ENCODE data around the gene UNC93B1.

UNC93B1 gene

DNA sequence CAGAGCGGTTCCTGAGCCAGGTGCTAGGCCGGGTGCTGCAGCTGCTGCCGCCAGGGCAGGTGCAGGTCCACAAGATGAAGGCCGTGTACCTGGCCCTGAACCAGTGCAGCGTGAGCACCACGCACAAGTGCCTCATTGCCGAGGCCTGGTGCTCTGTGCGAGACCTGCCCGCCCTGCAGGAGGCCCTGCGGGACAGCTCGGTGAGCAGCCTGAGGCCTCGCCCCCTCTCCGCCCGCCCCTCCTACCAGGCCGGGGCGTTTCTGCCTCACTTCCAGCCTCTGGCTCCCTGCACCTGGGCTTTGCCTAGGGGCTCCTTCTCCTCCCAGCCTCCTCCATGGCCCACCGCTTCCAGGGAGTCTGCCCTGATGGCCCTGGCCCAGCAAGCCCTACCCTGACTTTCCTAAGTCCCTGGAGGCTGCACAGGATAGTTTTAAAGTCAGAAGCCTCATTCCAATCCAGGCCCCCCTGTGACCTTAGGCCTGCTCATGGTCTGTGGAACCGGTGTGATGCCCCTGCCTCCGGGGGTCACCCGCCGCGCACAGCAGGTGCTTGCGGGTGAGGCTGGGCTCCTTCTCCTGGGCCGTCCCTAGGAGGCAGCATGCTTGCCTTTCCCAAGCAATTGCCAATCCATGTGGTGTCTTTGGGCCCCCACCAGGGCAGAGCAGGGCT lies 40.4 kb upstream of the UNC93B1 start:
- peak overlapping the region; percentile 89 for H3K18ac ChIP-seq (ENCODE audit: low read length)
- H3K9ac ChIP-seq (ENCODE audit: low read depth, low read length, poor library complexity): peak overlapping the region; percentile 24
- H3K27ac ChIP-seq (replicated peaks; ENCODE audit: low read length): no peak overlapping the region
- no peak overlapping the region for H3K14ac ChIP-seq (ENCODE audit: low read length)
- peak overlapping the region; percentile 66 for H2AK5ac ChIP-seq (ENCODE audit: low read depth, low read length)
- H3K36me3 ChIP-seq (replicated peaks in 1 of 2; ENCODE audit: control insufficient read depth in 2 of 2, insufficient read depth in 2 of 2, low read length in 2 of 2): no peaks in the 10 kb centered on the region
- no peak overlapping the region for H2AFZ ChIP-seq (ENCODE audit: low read length)
- H3K9me3 ChIP-seq (replicated peaks in 1 of 2; ENCODE audit: control insufficient read depth in 2 of 2, insufficient read depth in 1 of 2, low read depth in 1 of 2, low read length in 2 of 2): no peaks in the 10 kb centered on the region
- no peak overlapping the region for H2BK5ac ChIP-seq (ENCODE audit: low read length)
- H3K4me3 ChIP-seq (ENCODE audit: low read length in 2 of 2): no peak overlapping the region
- H4K91ac ChIP-seq (ENCODE audit: low read depth, low read length, poor library complexity): no peak overlapping the region
- H2BK120ac ChIP-seq (ENCODE audit: low read depth, low read length): peak overlapping the region; percentile 56
- peaks cover 2% of the 10 kb centered on the region for H3K79me1 ChIP-seq (ENCODE audit: low read depth, low read length)
- peaks cover 6 to 21% of the 10 kb centered on the region in 2 donors for H3K4me1 ChIP-seq (ENCODE audit: control insufficient read depth in 2 of 2, insufficient read depth in 1 of 2, low read depth in 1 of 2, low read length in 2 of 2)
- no peak overlapping the region for H4K8ac ChIP-seq (ENCODE audit: low read depth, low read length)
- peak overlapping the region; percentile 7 for H2BK15ac ChIP-seq (ENCODE audit: low read length)
- no peaks in the 10 kb centered on the region for H3K27me3 ChIP-seq (ENCODE audit: control insufficient read depth in 3 of 3, insufficient read depth in 3 of 3, low read depth in 1 of 3, low read length in 3 of 3)
- no peak overlapping the region for H3K4me2 ChIP-seq (ENCODE audit: insufficient read depth, low read length, poor library complexity, severe bottlenecking)
- no peak for DNase-seq (ENCODE audit: low spot score)
- WGBS, 2 donors (ENCODE audit: extremely low coverage in 2 of 2, insufficient read length in 2 of 2, insufficient replicate concordance in 1 of 2): no CpG with 5 or more reads among the region's 24 CpGs
- H3K4ac ChIP-seq (ENCODE audit: low read length): no peak overlapping the region
- peak overlapping the region; percentile 10 for H2BK12ac ChIP-seq (ENCODE audit: low read length)
- no peak overlapping the region for H3K23ac ChIP-seq (ENCODE audit: low read depth, low read length, poor library complexity)

DNA sequence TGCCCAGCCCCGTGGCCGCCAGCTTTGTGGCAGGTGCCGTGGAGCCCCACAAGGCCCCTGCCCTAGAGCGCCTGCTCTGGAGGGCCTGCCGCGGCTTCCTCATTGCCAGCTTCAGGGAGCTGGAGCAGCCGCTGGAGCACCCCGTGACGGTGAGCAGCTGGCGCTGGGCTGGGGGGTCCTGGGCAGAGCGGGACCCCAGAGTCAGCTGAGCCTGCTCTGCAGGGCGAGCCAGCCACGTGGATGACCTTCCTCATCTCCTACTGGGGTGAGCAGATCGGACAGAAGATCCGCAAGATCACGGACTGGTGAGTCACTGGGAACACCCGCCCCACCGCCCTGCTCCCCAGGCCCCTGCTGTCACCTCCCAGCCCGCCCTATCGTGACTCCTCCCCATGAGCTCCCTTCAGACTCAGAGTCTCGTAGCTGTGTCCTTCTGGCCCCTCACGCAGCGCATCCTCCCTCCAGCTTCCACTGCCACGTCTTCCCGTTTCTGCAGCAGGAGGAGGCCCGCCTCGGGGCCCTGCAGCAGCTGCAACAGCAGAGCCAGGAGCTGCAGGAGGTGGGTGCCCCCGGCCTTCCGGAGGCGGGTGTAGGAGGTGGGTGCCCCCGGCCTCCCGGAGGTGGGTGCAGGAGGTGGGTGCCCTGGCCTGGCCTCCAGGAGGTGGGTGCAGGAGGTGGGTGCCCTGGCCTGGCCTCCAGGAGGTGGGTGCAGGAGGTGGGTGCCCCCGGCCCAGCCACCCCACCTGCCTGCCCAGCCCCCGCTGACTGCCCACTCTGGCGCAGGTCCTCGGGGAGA lies 39.6 kb upstream of the UNC93B1 start:
- no peak for DNase-seq (ENCODE audit: low spot score)
- H2BK15ac ChIP-seq (ENCODE audit: low read length): peak overlapping the region; percentile 75
- peaks cover 2% of the 10 kb centered on the region for H3K79me1 ChIP-seq (ENCODE audit: low read depth, low read length)
- H3K14ac ChIP-seq (ENCODE audit: low read length): peak overlapping the region; percentile 94
- peak overlapping the region; percentile 1 for H3K23ac ChIP-seq (ENCODE audit: low read depth, low read length, poor library complexity)
- H2AFZ ChIP-seq (ENCODE audit: low read length): peak overlapping the region; percentile 84
- H3K27ac ChIP-seq (replicated peaks; ENCODE audit: low read length): no peak overlapping the region
- H3K18ac ChIP-seq (ENCODE audit: low read length): peak overlapping the region; percentile 35
- no peaks in the 10 kb centered on the region for H3K36me3 ChIP-seq (replicated peaks in 1 of 2; ENCODE audit: control insufficient read depth in 2 of 2, insufficient read depth in 2 of 2, low read length in 2 of 2)
- peaks cover 9 to 23% of the 10 kb centered on the region in 2 donors for H3K4me1 ChIP-seq (ENCODE audit: control insufficient read depth in 2 of 2, insufficient read depth in 1 of 2, low read depth in 1 of 2, low read length in 2 of 2)
- no peaks in the 10 kb centered on the region for H3K9me3 ChIP-seq (replicated peaks in 1 of 2; ENCODE audit: control insufficient read depth in 2 of 2, insufficient read depth in 1 of 2, low read depth in 1 of 2, low read length in 2 of 2)
- H2BK120ac ChIP-seq (ENCODE audit: low read depth, low read length): peak overlapping the region; percentile 56
- H3K4me3 ChIP-seq (ENCODE audit: low read length in 2 of 2): no peak overlapping the region
- whole genome bisulfite sequencing, 2 donors (ENCODE audit: extremely low coverage in 2 of 2, insufficient read length in 2 of 2, insufficient replicate concordance in 1 of 2): no CpG with 5 or more reads among the region's 36 CpGs
- H4K8ac ChIP-seq (ENCODE audit: low read depth, low read length): no peak overlapping the region
- H3K9ac ChIP-seq (ENCODE audit: low read depth, low read length, poor library complexity): no peak overlapping the region
- no peaks in the 10 kb centered on the region for H3K27me3 ChIP-seq (ENCODE audit: control insufficient read depth in 3 of 3, insufficient read depth in 3 of 3, low read depth in 1 of 3, low read length in 3 of 3)
- no peak overlapping the region for H2BK12ac ChIP-seq (ENCODE audit: low read length)
- no peak overlapping the region for H3K4ac ChIP-seq (ENCODE audit: low read length)
- H3K4me2 ChIP-seq (ENCODE audit: insufficient read depth, low read length, poor library complexity, severe bottlenecking): no peak overlapping the region
- peak overlapping the region; percentile 40 for H2AK5ac ChIP-seq (ENCODE audit: low read depth, low read length)
- H4K91ac ChIP-seq (ENCODE audit: low read depth, low read length, poor library complexity): no peak overlapping the region
- H2BK5ac ChIP-seq (ENCODE audit: low read length): no peak overlapping the region

DNA sequence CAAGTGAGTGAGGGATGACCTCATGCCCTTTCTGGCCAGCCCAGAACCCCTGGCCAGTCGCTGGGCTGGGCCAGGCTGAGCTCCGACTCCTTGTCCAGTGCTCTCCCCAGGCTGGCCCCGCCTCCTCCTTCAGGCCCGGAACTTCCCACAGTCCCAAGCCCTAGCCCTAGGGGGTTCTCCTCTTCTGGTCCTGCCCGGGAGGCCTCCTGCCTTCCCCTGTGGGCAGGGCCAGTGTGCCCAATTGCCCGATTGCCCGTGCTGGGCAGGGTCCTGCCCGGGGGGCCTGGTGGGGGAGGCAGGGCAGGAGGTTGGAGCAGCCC lies 39.1 kb upstream of the UNC93B1 start:
- H3K4ac ChIP-seq (ENCODE audit: low read length): no peak overlapping the region
- H3K9me3 ChIP-seq (replicated peaks in 1 of 2; ENCODE audit: control insufficient read depth in 2 of 2, insufficient read depth in 1 of 2, low read depth in 1 of 2, low read length in 2 of 2): no peaks in the 10 kb centered on the region
- no peaks in the 10 kb centered on the region for H3K27me3 ChIP-seq (ENCODE audit: control insufficient read depth in 3 of 3, insufficient read depth in 3 of 3, low read depth in 1 of 3, low read length in 3 of 3)
- H3K36me3 ChIP-seq (replicated peaks in 1 of 2; ENCODE audit: control insufficient read depth in 2 of 2, insufficient read depth in 2 of 2, low read length in 2 of 2): no peaks in the 10 kb centered on the region
- H3K14ac ChIP-seq (ENCODE audit: low read length): no peak overlapping the region
- H3K4me1 ChIP-seq (ENCODE audit: control insufficient read depth in 2 of 2, insufficient read depth in 1 of 2, low read depth in 1 of 2, low read length in 2 of 2): peaks cover 13 to 28% of the 10 kb centered on the region in 2 donors
- no peak overlapping the region for H3K4me3 ChIP-seq (ENCODE audit: low read length in 2 of 2)
- WGBS, 2 donors (ENCODE audit: extremely low coverage in 2 of 2, insufficient read length in 2 of 2, insufficient replicate concordance in 1 of 2): no CpG with 5 or more reads among the region's 8 CpGs
- H2BK120ac ChIP-seq (ENCODE audit: low read depth, low read length): no peak overlapping the region
- no peak overlapping the region for H2BK5ac ChIP-seq (ENCODE audit: low read length)
- H3K4me2 ChIP-seq (ENCODE audit: insufficient read depth, low read length, poor library complexity, severe bottlenecking): no peak overlapping the region
- no peak overlapping the region for H3K27ac ChIP-seq (replicated peaks; ENCODE audit: low read length)
- H2AFZ ChIP-seq (ENCODE audit: low read length): peak overlapping the region; percentile 84
- peak overlapping the region; percentile 75 for H2BK15ac ChIP-seq (ENCODE audit: low read length)
- no peak overlapping the region for H2BK12ac ChIP-seq (ENCODE audit: low read length)
- H3K18ac ChIP-seq (ENCODE audit: low read length): peak overlapping the region; percentile 58
- H3K23ac ChIP-seq (ENCODE audit: low read depth, low read length, poor library complexity): no peak overlapping the region
- peaks cover 2% of the 10 kb centered on the region for H3K79me1 ChIP-seq (ENCODE audit: low read depth, low read length)
- H3K9ac ChIP-seq (ENCODE audit: low read depth, low read length, poor library complexity): no peak overlapping the region
- no peak for DNase-seq (ENCODE audit: low spot score)
- H4K8ac ChIP-seq (ENCODE audit: low read depth, low read length): no peak overlapping the region
- no peak overlapping the region for H4K91ac ChIP-seq (ENCODE audit: low read depth, low read length, poor library complexity)
- peak overlapping the region; percentile 40 for H2AK5ac ChIP-seq (ENCODE audit: low read depth, low read length)

DNA sequence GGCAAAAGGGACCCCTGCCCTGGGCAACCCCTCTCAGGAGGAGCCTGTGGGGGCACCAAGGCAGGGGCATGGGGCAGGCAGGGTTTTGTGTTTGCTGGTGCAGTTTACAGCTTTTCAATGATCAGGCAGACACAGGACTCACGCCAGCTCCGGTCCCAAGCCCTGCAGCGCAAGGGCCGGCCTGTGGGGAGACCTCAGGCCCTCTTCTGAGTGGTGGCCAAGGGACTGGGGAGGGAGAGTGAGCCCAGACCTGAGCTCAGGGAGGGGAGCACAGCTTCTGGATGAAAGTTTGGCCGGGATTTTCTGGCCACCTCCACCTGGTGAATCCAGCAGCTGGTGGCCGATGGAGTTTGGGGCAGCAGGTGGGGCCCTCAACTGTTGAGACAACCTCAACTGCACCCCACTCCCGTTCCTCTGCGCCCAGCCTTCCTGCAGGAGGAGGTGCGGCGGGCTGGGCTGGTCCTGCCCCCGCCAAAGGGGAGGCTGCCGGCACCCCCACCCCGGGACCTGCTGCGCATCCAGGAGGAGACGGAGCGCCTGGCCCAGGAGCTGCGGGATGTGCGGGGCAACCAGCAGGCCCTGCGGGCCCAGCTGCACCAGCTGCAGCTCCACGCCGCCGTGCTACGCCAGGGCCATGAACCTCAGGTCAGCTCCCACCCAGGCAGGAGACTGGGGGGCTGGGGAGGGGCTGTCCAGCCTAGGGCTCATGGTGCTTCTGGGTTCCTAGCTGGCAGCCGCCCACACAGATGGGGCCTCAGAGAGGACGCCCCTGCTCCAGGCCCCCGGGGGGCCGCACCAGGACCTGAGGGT lies 38.5 kb upstream of the UNC93B1 start:
- peaks cover 13 to 32% of the 10 kb centered on the region in 2 donors for H3K4me1 ChIP-seq (ENCODE audit: control insufficient read depth in 2 of 2, insufficient read depth in 1 of 2, low read depth in 1 of 2, low read length in 2 of 2)
- no peaks in the 10 kb centered on the region for H3K36me3 ChIP-seq (replicated peaks in 1 of 2; ENCODE audit: control insufficient read depth in 2 of 2, insufficient read depth in 2 of 2, low read length in 2 of 2)
- peak overlapping the region; percentile 43 for H2BK15ac ChIP-seq (ENCODE audit: low read length)
- H3K27me3 ChIP-seq (ENCODE audit: control insufficient read depth in 3 of 3, insufficient read depth in 3 of 3, low read depth in 1 of 3, low read length in 3 of 3): no peaks in the 10 kb centered on the region
- peak overlapping the region; percentile 40 for H2AK5ac ChIP-seq (ENCODE audit: low read depth, low read length)
- no peaks in the 10 kb centered on the region for H3K9me3 ChIP-seq (replicated peaks in 1 of 2; ENCODE audit: control insufficient read depth in 2 of 2, insufficient read depth in 1 of 2, low read depth in 1 of 2, low read length in 2 of 2)
- H3K4ac ChIP-seq (ENCODE audit: low read length): no peak overlapping the region
- peak overlapping the region; percentile 58 for H3K18ac ChIP-seq (ENCODE audit: low read length)
- no peak overlapping the region for H3K4me3 ChIP-seq (ENCODE audit: low read length in 2 of 2)
- no peak overlapping the region for H3K4me2 ChIP-seq (ENCODE audit: insufficient read depth, low read length, poor library complexity, severe bottlenecking)
- peaks cover 2% of the 10 kb centered on the region for H3K79me1 ChIP-seq (ENCODE audit: low read depth, low read length)
- no peak overlapping the region for H4K8ac ChIP-seq (ENCODE audit: low read depth, low read length)
- H4K91ac ChIP-seq (ENCODE audit: low read depth, low read length, poor library complexity): no peak overlapping the region
- peak overlapping the region; percentile 30 for H2BK12ac ChIP-seq (ENCODE audit: low read length)
- H3K27ac ChIP-seq (replicated peaks; ENCODE audit: low read length): no peak overlapping the region
- H3K9ac ChIP-seq (ENCODE audit: low read depth, low read length, poor library complexity): no peak overlapping the region
- no peak for DNase-seq (ENCODE audit: low spot score)
- H2BK5ac ChIP-seq (ENCODE audit: low read length): no peak overlapping the region
- H3K14ac ChIP-seq (ENCODE audit: low read length): peak overlapping the region; percentile 64
- no peak overlapping the region for H2BK120ac ChIP-seq (ENCODE audit: low read depth, low read length)
- no peak overlapping the region for H3K23ac ChIP-seq (ENCODE audit: low read depth, low read length, poor library complexity)
- WGBS, 2 donors (ENCODE audit: extremely low coverage in 2 of 2, insufficient read length in 2 of 2, insufficient replicate concordance in 1 of 2): no CpG with 5 or more reads among the region's 27 CpGs
- peak overlapping the region; percentile 84 for H2AFZ ChIP-seq (ENCODE audit: low read length)
